Upper lobe of left lung (tissue), 6 donors: ENCODE results near the gene CDKN2D. TPM values are rescaled to one million over a fixed set of nuclear protein-coding genes. Genes with fewer than 3 reads are reported as not detected.
"Not testable (repeated sequence)": the region's sequence is repeated elsewhere in the genome, so short reads cannot be mapped to it uniquely, and the experiment has no call there.

Source experiments
- ATAC-seq, 2 donors: fragments of 200-7000 bp; cut with Tn5 transposase; one replicate each; pipeline ENCODE4 v1.9.1; 2022; ENCODE audit warnings: mild to moderate bottlenecking in 2 of 2, moderate library complexity in 2 of 2; ENCODE audit not compliant: low FRiP score in 2 of 2
- DNase-seq, 2 donors: peaks; one replicate each; pipeline ENCODE4 v3.0.0-alpha.2; 2019 to 2020
- H3K27ac ChIP-seq, 4 donors: fragments of 200-600 bp; sonication (generic); one replicate each; pipeline ENCODE4 v1.5.1; 2016 to 2019
- H3K27me3 ChIP-seq, 4 donors: fragments of 200-600 bp; sonication (generic); one replicate each; pipeline ENCODE4 v1.5.1; 2017 to 2019
- H3K36me3 ChIP-seq, 4 donors: fragments of 200-600 bp; sonication (generic); one replicate each; pipeline ENCODE4 v1.5.1; 2016 to 2019
- H3K4me1 ChIP-seq, 4 donors: fragments of 200-600 bp; sonication (generic); one replicate each; pipeline ENCODE4 v1.5.1; 2018 to 2019
- H3K4me3 ChIP-seq, 4 donors: fragments of 200-600 bp; sonication (generic); one replicate each; pipeline ENCODE4 v1.5.1; 2017 to 2019; ENCODE audit warnings: mild to moderate bottlenecking in 2 of 4, moderate library complexity in 1 of 4
- H3K9me3 ChIP-seq, 4 donors: fragments of 200-600 bp; sonication (generic); one replicate each; pipeline ENCODE4 v1.5.1; 2018 to 2019
- EP300 ChIP-seq, 4 donors: sonication (generic); formaldehyde crosslinking; IDR thresholded peaks; one replicate each; pipeline ENCODE4 v1.5.1; 2017; ENCODE audit warnings: antibody characterized with exemption in 4 of 4, control low read depth in 2 of 4
- POLR2A ChIP-seq, 4 donors: fragments of 450-650 bp; IDR thresholded peaks; one replicate each; pipeline ENCODE4 v1.5.1; 2016 to 2017; ENCODE audit warnings: antibody characterized with exemption in 4 of 4, mild to moderate bottlenecking in 2 of 4
- POLR2AphosphoS5 ChIP-seq, 2 donors: sonication (generic); formaldehyde crosslinking; IDR thresholded peaks; one replicate each; pipeline ENCODE4 v1.5.1; 2017; ENCODE audit warnings: antibody characterized with exemption in 2 of 2
- WGBS, 2 donors: methylation state at CpG; one replicate each; pipeline ENCODE4 v1.1.5; 2017 to 2018; 5-methylcytosine and 5-hydroxymethylcytosine counted together
- total RNA-seq, 6 donors: library from RNA; depleted of rRNA in 4 of 6; stranded (reverse); fragments of >200 nt in 4 of 6; gene quantifications; one replicate each; pipeline versions ENCODE4 v1.1.0 to v1.2.1, GENCODE V29; 2016 to 2021
- TF ChIP-seq, protein P1 (sequence below), 6 experiments: fragments of 450-650 bp in 4 of 6; fragments of 200-600 bp in 2 of 6; sonication (generic) in 2 of 6; IDR thresholded peaks; one replicate each; pipeline ENCODE4 v1.5.1; 2016 to 2019; ENCODE audit warnings: antibody characterized with exemption in 6 of 6
- donor health status: DM: no; HTN: no; CAD: no; lungs with moderate emphysema.
- donor health status: DM: no; HTN: yes; CAD: no; lungs with severe emphysema.

CDKN2D gene
- total RNA-seq, 6 donors from 2014 or later = 2.1 to 21.3 (median 15.9) TPM

DNA sequence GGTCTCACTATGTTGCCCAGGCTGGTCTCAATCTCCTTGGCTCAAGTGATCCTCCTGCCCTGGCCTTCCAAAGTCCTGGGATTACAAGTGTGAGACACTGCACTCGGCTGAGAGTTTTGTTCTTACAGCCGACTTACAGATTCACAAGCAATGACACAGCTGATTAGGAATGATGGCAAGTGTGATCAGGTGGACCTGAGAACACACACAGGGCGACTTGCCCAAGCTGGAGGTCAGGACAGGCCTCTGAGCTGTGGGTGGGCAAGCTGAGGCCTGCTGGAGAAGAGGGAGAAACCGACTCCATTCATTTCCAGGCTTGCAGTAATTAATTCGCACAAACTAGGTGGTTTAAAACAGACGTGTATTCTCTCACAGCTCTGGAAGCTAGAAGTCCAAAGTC is 33.2 kb downstream of the CDKN2D start:
- ATAC-seq (no peak), DNase-seq (no peak)
- Histone ChIP-seq H3K4me1 (no peaks in the 10 kb centered on the region), H3K4me3 (no peak overlapping the region), H3K27ac (no peak overlapping the region), H3K27me3 (no peaks in the 10 kb centered on the region), H3K36me3 (no peaks in the 10 kb centered on the region), H3K9me3 (no peaks in the 10 kb centered on the region)
- WGBS, 2 donors = 71 to 81% methylated on average over 6 of the region's 6 CpGs
- TF ChIP-seq POLR2A (IDR thresholded peaks at IDR 0.05) (no peak), POLR2AphosphoS5 (IDR thresholded peaks at IDR 0.05) (no peak), EP300 (IDR thresholded peaks at IDR 0.05) (no peak)
- TF ChIP-seq, protein P1, sequence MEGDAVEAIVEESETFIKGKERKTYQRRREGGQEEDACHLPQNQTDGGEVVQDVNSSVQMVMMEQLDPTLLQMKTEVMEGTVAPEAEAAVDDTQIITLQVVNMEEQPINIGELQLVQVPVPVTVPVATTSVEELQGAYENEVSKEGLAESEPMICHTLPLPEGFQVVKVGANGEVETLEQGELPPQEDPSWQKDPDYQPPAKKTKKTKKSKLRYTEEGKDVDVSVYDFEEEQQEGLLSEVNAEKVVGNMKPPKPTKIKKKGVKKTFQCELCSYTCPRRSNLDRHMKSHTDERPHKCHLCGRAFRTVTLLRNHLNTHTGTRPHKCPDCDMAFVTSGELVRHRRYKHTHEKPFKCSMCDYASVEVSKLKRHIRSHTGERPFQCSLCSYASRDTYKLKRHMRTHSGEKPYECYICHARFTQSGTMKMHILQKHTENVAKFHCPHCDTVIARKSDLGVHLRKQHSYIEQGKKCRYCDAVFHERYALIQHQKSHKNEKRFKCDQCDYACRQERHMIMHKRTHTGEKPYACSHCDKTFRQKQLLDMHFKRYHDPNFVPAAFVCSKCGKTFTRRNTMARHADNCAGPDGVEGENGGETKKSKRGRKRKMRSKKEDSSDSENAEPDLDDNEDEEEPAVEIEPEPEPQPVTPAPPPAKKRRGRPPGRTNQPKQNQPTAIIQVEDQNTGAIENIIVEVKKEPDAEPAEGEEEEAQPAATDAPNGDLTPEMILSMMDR (IDR thresholded peaks at IDR 0.05) = no peak

DNA sequence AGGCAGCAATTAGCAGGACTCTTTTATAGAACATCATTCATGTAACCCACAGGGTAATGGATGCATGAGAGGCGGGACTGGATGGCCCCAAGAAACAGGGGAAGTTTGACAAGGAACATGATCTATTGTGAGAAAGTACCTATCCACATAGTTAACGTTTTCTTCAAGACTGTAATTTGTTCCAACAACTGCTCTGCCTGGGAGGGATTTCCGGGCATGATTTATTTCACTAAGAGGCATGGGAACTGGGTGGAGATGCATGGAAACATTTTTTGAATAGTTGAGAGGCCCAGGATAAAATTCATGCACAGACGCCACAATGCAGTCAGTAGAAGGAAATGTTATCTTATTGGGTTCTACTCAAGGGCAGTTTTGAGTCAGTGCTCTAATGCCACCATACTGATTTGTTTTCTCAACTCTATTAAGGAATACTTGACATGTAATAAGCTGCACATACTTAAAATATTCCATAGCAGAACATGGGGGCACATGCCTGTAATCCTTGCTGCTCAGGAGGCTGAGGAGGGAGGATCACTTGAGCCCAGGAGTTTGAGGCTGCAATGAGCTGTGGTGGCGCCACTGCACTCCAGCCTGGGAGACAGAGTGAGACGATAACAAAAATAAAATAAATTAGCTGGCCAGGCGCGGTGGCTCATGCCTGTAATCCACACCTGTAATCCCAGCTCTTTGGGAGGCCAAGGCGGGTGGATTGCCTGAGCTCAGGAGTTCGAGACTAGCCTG is 35.0 kb downstream of the CDKN2D start:
- H3K4me1 ChIP-seq = no peaks in the 10 kb centered on the region
- H3K27ac ChIP-seq = no peak overlapping the region
- H3K9me3 ChIP-seq = no peaks in the 10 kb centered on the region
- WGBS, 2 donors = 65 to 69% methylated on average over 10 of the region's 10 CpGs
- no peak for TF ChIP-seq EP300 (IDR thresholded peaks at IDR 0.05)
- no peak for TF ChIP-seq POLR2AphosphoS5 (IDR thresholded peaks at IDR 0.05)
- TF ChIP-seq POLR2A (IDR thresholded peaks at IDR 0.05) = no peak
- TF ChIP-seq, protein P1 (IDR thresholded peaks at IDR 0.05) = no peak
- DNase-seq (no peak), ATAC-seq (no peak)
- no peaks in the 10 kb centered on the region for H3K27me3 ChIP-seq
- no peak overlapping the region for H3K4me3 ChIP-seq
- no peaks in the 10 kb centered on the region for H3K36me3 ChIP-seq

DNA sequence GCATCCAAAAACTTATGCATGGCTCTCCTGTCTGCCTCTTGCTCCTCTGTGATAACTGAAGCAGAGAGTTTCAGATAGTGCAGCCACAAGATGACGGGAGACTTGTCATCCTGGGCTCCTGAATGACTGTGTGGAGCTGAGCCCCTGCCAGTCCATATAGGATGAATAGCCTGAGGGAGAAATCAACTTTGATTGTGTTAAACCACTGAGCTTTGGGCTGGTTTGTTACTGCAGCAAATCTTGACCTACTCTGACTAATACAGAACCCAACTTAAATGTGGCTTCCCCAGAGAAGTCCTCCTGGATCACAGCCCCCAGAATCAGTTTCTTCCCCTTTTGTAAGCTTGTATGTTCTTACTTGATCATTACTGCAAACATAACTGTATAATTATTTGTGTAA is 36.3 kb downstream of the CDKN2D start:
- Histone ChIP-seq H3K4me3 (no peak overlapping the region), H3K4me1 (no peaks in the 10 kb centered on the region), H3K27me3 (no peaks in the 10 kb centered on the region), H3K27ac (no peak overlapping the region), H3K9me3 (no peaks in the 10 kb centered on the region), H3K36me3 (no peaks in the 10 kb centered on the region)
- WGBS, 2 donors = 86 to 90% methylated on average over 1 of the region's 1 CpG
- TF ChIP-seq EP300 (IDR thresholded peaks at IDR 0.05) = no peak
- no peak for TF ChIP-seq POLR2A (IDR thresholded peaks at IDR 0.05)
- TF ChIP-seq POLR2AphosphoS5 (IDR thresholded peaks at IDR 0.05) = no peak
- TF ChIP-seq, protein P1 (IDR thresholded peaks at IDR 0.05) = no peak
- DNase-seq (no peak), ATAC-seq (no peak)

DNA sequence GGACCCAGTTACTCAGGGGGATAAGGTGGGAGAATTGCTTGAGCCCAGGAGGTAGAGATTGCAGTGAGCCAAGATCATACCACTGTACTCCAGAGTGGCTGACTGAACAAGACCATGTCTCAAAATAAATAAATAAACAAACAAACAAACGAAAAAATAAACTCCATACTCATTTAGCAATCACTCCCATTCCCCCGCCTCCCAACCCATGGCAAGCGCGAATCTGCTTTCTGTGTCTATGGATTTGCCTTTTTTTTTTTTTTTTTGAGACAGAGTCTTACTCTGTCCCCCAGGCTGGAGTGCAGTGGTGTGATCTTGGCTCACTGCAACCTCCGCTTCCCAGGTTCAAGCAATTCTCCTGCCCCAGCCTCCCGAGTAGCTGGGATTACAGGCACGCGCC is 41.9 kb downstream of the CDKN2D start:
- not testable (repeated sequence) for H3K36me3 ChIP-seq, DNase-seq, H3K4me1 ChIP-seq, ATAC-seq, H3K4me3 ChIP-seq, H3K27ac ChIP-seq, H3K27me3 ChIP-seq, H3K9me3 ChIP-seq
- WGBS, 2 donors = 89% methylated on average over 8 of the region's 8 CpGs

DNA sequence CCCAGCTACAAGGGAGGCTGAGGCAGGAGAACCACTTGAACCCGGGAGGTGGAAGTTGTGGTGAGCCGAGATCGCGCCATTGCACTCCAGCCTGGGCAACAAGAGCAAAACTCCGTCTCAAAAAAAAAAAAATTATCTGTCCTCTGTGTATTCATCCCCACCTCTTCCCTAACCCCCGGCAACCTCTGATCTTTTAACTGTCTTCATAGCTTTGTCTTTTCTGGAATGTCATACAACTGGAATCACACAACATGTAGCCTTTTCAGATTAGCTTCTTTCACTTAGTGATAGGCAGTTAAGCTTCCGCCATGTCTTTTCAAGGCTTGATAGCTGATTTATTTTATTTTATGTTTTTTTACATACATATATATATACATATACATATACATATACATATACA is 43.1 kb downstream of the CDKN2D start:
- no peak overlapping the region for H3K27ac ChIP-seq
- no peaks in the 10 kb centered on the region for H3K9me3 ChIP-seq
- TF ChIP-seq EP300 (IDR thresholded peaks at IDR 0.05) (no peak), POLR2AphosphoS5 (IDR thresholded peaks at IDR 0.05) (no peak), POLR2A (IDR thresholded peaks at IDR 0.05) (no peak)
- H3K4me3 ChIP-seq = no peak overlapping the region
- no peaks in the 10 kb centered on the region for H3K4me1 ChIP-seq
- 82 to 91% methylated on average over 7 of the region's 7 CpGs for WGBS, 2 donors
- ATAC-seq (no peak), DNase-seq (no peak)
- no peaks in the 10 kb centered on the region for H3K27me3 ChIP-seq
- no peaks in the 10 kb centered on the region for H3K36me3 ChIP-seq

DNA sequence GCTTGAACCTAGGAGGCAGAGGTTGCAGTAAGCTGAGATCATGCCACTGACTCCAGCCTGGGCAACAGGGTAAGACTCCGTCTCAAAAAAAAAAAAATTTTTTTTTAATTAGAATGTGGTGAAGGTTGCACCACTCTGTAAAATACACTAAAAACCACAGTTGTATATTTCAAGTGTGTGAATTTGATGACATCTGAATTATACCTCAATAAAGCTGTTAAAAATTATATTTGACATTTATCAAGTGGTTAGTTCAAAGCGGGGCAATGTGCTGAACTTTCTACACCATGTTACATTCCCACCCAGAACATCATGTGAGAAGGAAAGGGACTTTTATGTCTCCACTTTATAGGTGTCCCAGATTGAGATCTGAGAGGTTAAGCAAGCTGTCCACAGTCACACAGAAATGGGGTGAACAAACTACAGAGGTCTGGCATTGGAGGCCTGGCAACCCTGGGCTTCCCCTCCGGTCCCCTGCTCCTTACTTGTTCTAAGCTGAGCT is 45.6 kb downstream of the CDKN2D start:
- ATAC-seq = no peak
- Histone ChIP-seq H3K27ac (no peak overlapping the region), H3K27me3 (peaks cover 0 to 14% (median 4%) of the 10 kb centered on the region in 4 donors), H3K4me1 (peaks cover 3 to 9% (median 5%) of the 10 kb centered on the region in 4 donors), H3K9me3 (no peaks in the 10 kb centered on the region), H3K4me3 (no peak overlapping the region), H3K36me3 (no peaks in the 10 kb centered on the region)
- TF ChIP-seq EP300 (IDR thresholded peaks at IDR 0.05) = no peak
- TF ChIP-seq POLR2AphosphoS5 (IDR thresholded peaks at IDR 0.05) = no peak
- TF ChIP-seq POLR2A (IDR thresholded peaks at IDR 0.05) = no peak
- TF ChIP-seq, protein P1 (IDR thresholded peaks at IDR 0.05) = no peak
- WGBS, 2 donors = 71 to 87% methylated on average over 3 of the region's 3 CpGs
- DNase-seq = no peak
